Measurements from ENCODE around the gene NPTX1.

DNA sequence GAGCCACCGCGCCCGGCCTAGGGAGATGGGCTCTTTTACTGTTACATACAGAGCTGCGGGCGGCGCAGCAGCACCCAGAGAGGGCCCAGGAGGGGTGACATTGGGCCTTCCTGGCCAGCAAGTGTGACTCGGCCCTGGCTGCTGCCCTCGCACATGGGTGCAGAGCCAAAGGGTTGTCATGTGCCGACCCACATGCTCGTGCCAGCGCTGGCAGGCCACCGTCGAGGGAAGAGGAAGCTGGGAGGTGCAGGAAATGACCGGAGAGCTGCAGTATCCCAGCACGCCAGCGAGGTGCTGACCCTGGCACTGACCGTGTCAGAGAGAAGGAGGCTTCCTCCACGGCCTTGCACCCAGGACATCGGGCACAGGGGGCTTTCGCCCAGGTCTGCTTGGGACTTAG, 53.4 kb downstream of the NPTX1 start:
- no peak for TF ChIP-seq CTCF (IDR thresholded peaks at IDR 0.05)
- TF ChIP-seq POLR2A (IDR thresholded peaks at IDR 0.05) = no peak

All from thyroid gland (tissue), 4 donors.